A204.1 (cell line): ENCODE results near the gene TMEM60.
"Not testable (repeated sequence)": the region's sequence is repeated elsewhere in the genome, so short reads cannot be mapped to it uniquely, and the experiment has no call there.

ENCODE experiments used
- FAIRE-seq: peaks from 2 replicates; lab custom pipeline; 2012; peaks lifted over from hg19 to GRCh38; lab: Jason Lieb, UNC

TMEM60 gene

DNA sequence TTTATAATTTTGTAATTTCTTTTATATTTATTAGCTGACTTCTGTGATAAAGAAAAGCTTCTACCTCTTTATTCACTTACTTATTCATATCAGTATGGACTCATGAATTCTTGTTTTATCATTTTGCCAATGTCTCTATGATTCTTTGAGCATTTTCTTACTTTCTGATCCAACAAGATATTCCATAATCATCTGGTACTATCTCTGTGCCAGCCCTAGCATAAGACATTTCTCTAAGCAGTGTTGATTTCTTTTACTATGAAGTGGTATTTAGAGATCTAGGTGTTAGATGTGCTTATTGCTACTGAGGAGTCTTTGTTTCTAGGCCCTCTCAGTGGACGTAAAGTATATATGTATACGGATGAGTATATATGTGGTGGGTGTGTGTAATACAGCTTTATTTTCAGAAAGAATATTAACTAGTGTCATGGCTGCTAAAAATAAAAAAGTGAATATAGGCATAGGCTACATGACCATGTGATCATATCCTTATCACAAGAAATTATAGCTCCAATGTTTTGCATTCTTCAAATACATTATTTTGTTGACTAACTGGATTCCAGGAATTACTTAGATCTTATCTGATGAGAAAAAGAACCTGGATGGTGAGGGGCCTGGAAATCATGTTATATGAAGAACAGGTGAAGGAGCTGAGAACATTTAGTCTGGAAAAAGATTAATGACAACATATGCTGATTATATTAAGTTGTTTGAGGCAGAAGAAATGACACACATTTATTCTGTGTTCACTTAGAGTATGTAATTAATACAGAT, 13.5 kb upstream of the TMEM60 start:
- no peak for FAIRE-seq

DNA sequence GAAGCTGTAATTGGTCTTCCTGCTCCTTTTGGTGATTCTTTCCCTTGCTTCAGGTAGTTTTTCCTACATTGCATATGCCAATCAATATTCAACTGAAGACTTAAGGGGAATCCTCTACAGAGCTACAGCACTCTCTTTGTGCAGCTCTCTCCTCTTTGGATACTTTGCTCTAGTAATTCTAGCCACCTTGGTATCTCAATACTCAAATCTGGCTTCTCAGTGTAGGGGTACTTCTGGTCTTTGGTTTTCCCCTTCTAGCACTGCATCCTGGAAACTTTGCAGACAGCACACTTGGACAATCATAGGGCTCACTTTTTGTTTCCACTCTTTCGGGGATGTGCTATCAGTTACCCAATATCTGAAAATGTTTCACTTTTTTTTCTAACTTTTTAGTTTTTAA, 10.3 kb upstream of the TMEM60 start:
- FAIRE-seq = no peak

GRCh38 chr7:77806425-77806824, 8.2 kb upstream of the TMEM60 start:
- FAIRE-seq = no peak

- FAIRE-seq = no peak
Observed at GRCh38 chr7:77802557-77803405, 4.5 kb upstream of the TMEM60 start.

GRCh38 chr7:77800730-77801129, 2.5 kb upstream of the TMEM60 start:
- FAIRE-seq = no peak

- no peak for FAIRE-seq
Observed at GRCh38 chr7:77800158-77800557, 1.9 kb upstream of the TMEM60 start.

DNA sequence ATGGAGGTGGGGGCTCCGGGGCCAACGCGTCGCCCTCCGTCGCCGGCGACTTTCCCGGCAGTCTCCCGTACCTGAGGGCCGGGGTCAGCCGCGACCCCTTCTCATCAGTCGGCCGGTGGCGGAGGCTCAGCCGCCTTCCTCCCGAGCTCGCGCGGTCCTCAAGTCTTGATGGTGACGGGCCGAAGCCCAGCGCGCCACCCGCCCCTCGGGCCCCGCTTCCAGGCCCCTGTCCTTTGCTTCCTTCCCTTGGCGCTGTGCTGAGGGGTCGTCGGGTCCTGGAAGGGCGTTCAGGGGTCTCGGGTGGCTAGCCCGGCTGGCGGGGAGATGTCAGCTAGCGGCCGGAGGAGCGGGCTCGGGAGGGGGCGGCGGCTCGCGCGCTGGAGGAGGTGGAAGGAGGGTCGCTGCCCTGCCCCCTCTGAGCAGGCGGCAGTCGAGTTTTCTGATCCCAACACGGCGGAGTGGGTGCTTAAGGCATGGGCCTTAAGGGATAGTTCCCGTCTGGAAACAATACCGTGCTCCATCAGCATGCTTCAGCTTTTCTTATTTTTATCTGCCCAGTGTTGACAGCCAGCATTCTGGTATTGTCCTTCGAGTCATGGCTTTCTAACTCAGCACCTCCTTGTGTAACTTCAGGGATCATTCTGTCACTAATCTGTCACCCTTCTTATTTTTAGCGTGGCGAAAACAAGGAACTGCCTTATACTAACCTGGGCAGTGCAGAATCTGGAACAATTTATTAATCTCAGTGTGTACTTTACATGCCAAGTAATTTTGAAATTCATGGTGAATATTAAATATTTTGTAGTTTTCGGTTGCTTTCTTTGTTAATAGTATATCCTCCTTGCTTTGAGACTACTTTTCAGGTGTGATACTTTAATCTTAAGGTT, 1.1 kb upstream of the TMEM60 start:
- no peak for FAIRE-seq

GRCh38 chr7:77797734-77798393, 370 bp downstream of the TMEM60 start:
- no peak for FAIRE-seq

- FAIRE-seq = no peak
Observed at GRCh38 chr7:77796960-77797359, 1.3 kb downstream of the TMEM60 start.

- no peak for FAIRE-seq
Observed at GRCh38 chr7:77796109-77796508, 2.1 kb downstream of the TMEM60 start.

DNA sequence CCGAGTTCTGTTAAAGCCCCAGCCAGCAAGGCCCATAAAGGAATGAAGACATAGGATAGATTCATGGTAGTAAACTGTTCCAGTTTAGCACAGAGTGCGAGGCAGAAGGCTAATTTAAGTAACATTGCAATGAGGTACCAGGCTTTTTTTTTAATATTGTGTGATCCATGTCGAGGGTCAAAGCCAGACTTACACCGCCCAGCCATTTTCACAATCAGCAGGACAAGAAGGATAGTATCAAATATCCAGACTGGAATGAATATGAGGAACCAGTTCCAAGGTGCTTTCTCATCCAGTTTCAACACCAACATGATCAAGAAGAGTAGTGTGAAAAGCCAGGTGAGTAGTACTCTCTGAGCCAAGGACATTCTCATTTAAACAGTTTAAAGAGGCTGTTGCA, 4.2 kb downstream of the TMEM60 start:
- no peak for FAIRE-seq

DNA sequence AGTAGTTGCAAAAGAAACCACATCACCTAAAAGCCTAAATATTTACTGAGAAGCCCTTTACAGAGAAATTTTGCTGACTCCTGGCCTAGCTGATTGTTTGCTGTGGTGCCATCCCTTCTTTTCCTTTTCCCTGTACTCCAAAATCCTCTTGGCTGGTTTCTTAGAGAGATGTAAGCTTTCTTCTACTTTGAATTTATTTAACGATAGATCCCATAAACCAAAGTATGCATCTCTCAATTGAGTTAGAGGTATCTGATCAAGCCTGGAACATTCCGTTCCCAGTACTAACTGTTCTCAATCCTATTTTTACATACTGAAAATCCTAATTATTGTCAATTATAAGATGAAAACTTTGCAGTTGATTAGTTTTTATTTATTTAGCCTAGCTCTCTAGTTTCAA, 6.3 kb downstream of the TMEM60 start:
- FAIRE-seq = no peak

GRCh38 chr7:77791336-77791735, 6.9 kb downstream of the TMEM60 start:
- FAIRE-seq = no peak

- FAIRE-seq = no peak
Observed at GRCh38 chr7:77788327-77788902, 9.8 kb downstream of the TMEM60 start.

GRCh38 chr7:77786741-77787140, 11.5 kb downstream of the TMEM60 start:
- FAIRE-seq = no peak

DNA sequence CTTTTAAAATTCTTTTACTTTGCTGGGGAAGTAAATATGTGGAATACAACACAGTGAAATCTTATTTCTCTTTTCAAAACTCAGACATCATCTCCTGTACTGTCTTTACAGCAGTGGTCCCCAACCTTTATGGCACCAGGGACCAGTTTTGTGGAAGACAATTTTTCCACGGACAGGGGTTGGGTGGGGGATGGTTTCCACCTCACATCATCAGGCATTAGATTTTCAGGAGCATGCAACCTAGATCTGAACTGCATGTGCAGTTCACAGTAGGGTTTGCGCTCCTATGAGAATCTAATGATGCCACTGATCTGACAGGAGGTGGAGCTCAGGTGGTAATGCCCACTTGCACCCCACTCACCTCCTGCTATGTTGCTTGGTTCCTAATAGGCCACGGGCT, 12.2 kb downstream of the TMEM60 start:
- FAIRE-seq = no peak

- not testable (repeated sequence) for FAIRE-seq
Observed at GRCh38 chr7:77784426-77784825, 13.8 kb downstream of the TMEM60 start.

DNA sequence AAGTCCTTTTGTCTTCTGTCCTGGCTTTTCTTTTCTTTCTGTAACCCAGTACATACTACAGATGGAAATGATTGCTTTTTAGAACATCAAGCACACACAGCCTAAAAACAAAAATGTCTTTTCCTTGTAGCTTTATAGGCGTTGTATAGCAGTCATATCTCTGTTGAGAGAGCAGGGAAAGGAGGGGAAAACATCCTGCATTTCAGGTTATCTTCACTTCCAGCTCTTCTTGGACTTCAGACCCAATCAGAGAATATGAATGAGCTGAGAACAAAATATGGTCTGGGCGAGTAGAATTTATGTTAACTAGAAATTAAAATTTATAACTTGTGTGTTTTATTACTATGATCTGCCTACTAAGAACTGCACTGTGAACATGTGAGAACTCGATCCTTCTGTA, 14.7 kb downstream of the TMEM60 start:
- FAIRE-seq = no peak

DNA sequence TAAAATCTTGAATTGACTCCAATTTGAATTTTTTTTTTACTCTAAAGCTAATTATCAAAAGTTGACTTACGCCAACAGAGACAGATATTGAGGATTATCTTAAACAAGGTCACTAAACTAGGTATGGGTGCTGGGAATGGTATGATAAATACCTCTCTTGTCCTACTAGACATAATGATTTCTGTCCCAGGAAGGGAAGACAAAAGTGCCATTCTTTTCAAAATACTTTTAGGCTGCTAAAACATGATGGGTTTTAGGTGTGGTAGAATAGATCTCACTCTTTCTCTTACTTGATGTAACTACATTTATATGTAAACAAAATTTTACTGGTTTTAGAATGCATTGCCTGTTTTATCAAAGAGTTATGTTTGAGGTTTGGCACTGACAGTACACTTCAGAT, 15.1 kb downstream of the TMEM60 start:
- FAIRE-seq = no peak

DNA sequence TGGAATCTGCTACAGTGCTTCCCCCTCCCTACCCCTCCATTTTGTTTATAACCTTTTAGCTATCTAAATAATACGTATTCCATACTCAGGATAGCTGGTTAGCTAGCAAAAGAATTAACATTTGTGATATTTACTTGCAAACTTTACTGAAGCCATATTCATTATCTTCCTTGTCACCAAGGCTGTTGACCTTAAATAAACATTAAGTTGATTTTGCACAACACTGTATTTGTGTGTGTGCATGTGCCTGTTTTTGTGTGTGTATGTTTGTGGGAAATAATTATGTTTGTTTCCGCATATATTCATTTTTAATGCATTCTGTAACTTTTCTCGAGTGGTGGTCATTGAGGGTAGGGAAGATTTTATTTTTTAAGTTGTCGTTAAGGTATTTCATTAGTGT, 15.9 kb downstream of the TMEM60 start:
- no peak for FAIRE-seq

DNA sequence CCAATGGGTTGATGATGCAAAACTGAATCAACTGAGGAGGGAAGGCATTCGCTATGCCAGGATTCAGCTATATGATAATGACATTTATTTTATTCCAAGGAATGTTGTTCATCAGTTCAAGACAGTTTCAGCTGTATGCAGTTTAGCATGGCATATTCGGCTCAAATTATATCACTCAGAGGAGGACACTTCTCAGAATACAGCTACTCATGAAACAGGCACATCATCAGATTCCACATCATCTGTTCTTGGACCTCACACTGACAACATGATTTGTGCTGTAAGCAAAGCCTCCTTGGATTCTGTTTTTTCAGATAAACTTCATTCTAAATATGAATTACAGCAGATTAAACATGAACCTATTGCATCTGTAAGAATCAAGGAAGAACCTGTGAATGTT, 19.7 kb downstream of the TMEM60 start:
- FAIRE-seq = no peak

DNA sequence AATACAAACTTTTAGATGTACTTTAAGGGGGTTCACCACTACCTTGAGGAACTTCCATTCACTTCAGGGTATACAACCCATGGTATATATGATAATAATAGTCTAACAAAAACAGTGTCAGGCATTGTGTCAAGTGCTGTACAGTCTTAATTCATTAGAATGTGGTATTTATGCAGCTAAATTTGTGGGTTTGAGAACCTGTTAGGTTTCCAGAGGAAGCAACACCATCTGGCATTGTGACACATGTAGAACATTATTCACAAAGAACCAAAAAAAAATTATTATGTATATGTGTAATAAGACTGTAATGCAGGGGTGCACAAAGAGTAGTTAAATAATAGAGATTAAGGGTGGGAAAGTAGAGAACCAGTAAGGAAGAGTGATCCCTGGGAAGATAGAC, 26.3 kb downstream of the TMEM60 start:
- FAIRE-seq = no peak
